GM10266 (cell line): ENCODE data around the gene SHISA7.
"Not testable (repeated sequence)": the region's sequence is repeated elsewhere in the genome, so short reads cannot be mapped to it uniquely, and the experiment has no call there.

Experiments used
- DNase-seq: peaks from one replicate; pipeline ENCODE4 v3.0.0; 2012; ENCODE audit errors: extremely low spot score
- TF ChIP-seq, protein P1 (sequence below): IDR thresholded peaks from 2 replicates; pipeline ENCODE4 v1.5.1; 2012; ENCODE audit warnings: mild to moderate bottlenecking, low read depth; ENCODE audit not compliant: control insufficient read depth, insufficient read depth; ENCODE audit errors: missing control alignments

Gene SHISA7

GRCh38 chr19:55449469-55449868 lies 6.4 kb upstream of the SHISA7 start:
- TF ChIP-seq, protein P1, sequence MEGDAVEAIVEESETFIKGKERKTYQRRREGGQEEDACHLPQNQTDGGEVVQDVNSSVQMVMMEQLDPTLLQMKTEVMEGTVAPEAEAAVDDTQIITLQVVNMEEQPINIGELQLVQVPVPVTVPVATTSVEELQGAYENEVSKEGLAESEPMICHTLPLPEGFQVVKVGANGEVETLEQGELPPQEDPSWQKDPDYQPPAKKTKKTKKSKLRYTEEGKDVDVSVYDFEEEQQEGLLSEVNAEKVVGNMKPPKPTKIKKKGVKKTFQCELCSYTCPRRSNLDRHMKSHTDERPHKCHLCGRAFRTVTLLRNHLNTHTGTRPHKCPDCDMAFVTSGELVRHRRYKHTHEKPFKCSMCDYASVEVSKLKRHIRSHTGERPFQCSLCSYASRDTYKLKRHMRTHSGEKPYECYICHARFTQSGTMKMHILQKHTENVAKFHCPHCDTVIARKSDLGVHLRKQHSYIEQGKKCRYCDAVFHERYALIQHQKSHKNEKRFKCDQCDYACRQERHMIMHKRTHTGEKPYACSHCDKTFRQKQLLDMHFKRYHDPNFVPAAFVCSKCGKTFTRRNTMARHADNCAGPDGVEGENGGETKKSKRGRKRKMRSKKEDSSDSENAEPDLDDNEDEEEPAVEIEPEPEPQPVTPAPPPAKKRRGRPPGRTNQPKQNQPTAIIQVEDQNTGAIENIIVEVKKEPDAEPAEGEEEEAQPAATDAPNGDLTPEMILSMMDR: no peak
- DNase-seq: no peak

GRCh38 chr19:55448175-55448490 lies 5.0 kb upstream of the SHISA7 start:
- DNase-seq: not testable (repeated sequence)

- DNase-seq: no peak
- TF ChIP-seq, protein P1: no peak
These were observed 4.5 kb upstream of the SHISA7 start for GRCh38 chr19:55447421-55448174.

- no peak for DNase-seq
These were observed 3.0 kb upstream of the SHISA7 start for GRCh38 chr19:55446060-55446459.

GRCh38 chr19:55444646-55445045 lies 1.5 kb upstream of the SHISA7 start:
- TF ChIP-seq, protein P1: no peak
- no peak for DNase-seq

More at GRCh38 chr19:55446060-55446459, 3.0 kb upstream of the SHISA7 start:
- TF ChIP-seq, protein P1: no peak

DNA sequence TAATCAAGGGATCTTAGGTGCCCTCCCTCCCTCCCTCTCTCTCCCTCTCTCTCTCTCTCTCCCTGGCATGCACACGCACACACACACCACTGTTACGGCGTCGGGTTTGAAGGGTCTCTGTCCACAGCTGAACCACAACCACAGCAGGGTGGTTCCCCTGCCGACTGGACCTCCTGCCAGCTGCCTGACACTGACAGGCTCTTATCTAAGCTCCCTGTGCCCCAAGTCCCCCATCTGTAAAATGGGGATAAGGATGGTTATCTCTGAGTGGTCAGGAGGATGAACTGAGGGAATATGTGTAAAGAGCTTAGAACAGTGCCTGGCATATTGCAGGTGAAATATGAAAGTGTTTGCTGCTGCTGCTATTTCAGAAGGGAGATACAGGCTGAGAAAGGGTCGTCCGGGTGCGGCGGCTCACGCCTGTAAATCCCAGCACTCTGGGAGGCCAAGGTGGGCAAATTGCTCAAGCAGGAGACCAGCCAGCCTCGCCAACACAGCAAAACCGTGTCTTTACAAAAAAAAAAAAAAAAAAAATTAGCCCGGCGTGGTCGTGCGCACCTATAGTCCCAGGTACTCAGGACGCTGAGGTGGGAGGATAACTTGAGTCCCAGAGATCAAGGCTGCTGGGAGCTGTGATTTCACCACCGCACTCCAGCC lies 852 bp upstream of the SHISA7 start:
- TF ChIP-seq, protein P1: no peak
- DNase-seq: no peak

DNA sequence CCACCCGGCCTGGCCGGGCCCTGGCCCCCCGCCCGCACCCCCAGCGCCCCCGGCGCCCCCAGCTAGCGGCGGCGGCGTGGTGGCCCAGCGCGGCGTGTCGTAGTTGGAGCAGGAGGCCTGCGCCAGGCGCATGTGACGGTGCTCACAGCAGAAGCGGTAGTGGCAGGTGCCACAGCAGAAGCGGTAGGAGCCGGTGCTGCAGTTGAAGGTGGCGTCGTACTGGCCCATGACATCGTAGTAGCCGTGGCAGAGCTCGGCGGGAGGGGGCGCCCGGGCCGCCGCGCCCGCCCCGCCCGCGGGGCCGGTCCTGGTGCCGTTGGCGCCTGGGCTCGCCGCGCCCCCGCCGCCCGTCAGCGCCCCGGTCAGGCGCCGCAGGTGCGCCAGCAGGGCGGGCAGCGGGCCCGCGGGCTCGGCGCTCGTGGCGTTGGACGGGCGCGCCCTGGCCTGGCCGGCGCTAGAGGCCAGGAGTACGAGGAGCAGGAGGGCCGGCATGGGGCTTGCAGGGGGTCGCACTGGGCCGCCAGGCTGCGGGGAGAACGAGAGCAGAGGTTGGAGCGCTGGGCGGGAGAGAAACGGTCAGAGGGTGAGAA lies 633 bp downstream of the SHISA7 start:
- TF ChIP-seq, protein P1: no peak
- DNase-seq: no peak
